GM23338 (cell line): ENCODE data around the gene LACC1. TPM values are rescaled to one million over a fixed set of nuclear protein-coding genes. Genes with fewer than 3 reads are reported as not detected.

Source experiments
- ATAC-seq: fragments of 200-7000 bp; cut with Tn5 transposase; 3 replicates; pipeline ENCODE4 v1.9.1; 2020
- DNase-seq: peaks from one replicate; pipeline ENCODE4 v3.0.0-alpha.2; 2015; ENCODE audit warnings: low spot score
- H2AFZ ChIP-seq: fragments of 200-600 bp; sonication (generic); 2 replicates; pipeline ENCODE4 v1.8.0; 2016; ENCODE audit warnings: antibody characterized with exemption, mild to moderate bottlenecking, moderate library complexity
- H3F3A ChIP-seq: fragments of 200-600 bp; sonication (generic); replicated peaks from 2 replicates; pipeline ENCODE4 v1.8.0; 2017; ENCODE audit warnings: antibody characterized with exemption, mixed run types, low read depth
- H3K27ac ChIP-seq: fragments of 200-600 bp; sonication (generic); 2 replicates; pipeline ENCODE4 v1.6.1; 2016; ENCODE audit warnings: low read depth
- H3K27me3 ChIP-seq: fragments of 200-600 bp; sonication (generic); 2 replicates; pipeline ENCODE4 v1.8.0; 2016; ENCODE audit warnings: mild to moderate bottlenecking, mixed run types, moderate library complexity; ENCODE audit not compliant: insufficient read depth
- H3K36me3 ChIP-seq: fragments of 200-600 bp; sonication (generic); 2 replicates; pipeline ENCODE4 v1.8.0; 2016; ENCODE audit warnings: mild to moderate bottlenecking; ENCODE audit not compliant: insufficient read depth
- H3K4me1 ChIP-seq: fragments of 200-600 bp; sonication (generic); 2 replicates; pipeline ENCODE4 v1.8.0; 2016; ENCODE audit warnings: mild to moderate bottlenecking, moderate library complexity; ENCODE audit not compliant: insufficient read depth
- H3K4me2 ChIP-seq: fragments of 200-600 bp; sonication (generic); 2 replicates; pipeline ENCODE4 v1.7.1; 2017; ENCODE audit warnings: mixed run types
- H3K4me3 ChIP-seq: fragments of 200-600 bp; sonication (generic); 2 replicates; pipeline ENCODE4 v1.6.1; 2016; ENCODE audit warnings: mixed run types
- H3K79me2 ChIP-seq: fragments of 200-600 bp; sonication (generic); replicated peaks from 2 replicates; pipeline ENCODE4 v1.8.0; 2017; ENCODE audit warnings: mild to moderate bottlenecking; ENCODE audit not compliant: insufficient read depth
- H3K9me2 ChIP-seq: fragments of 200-600 bp; sonication (generic); 2 replicates; pipeline ENCODE4 v1.8.0; 2017; ENCODE audit not compliant: insufficient read depth
- H4K20me1 ChIP-seq: fragments of 200-600 bp; sonication (generic); replicated peaks from 2 replicates; pipeline ENCODE4 v1.8.0; 2017; ENCODE audit warnings: mild to moderate bottlenecking; ENCODE audit not compliant: insufficient read depth
- H3K27ac Mint-ChIP-seq: 2 replicates; pipeline ENCODE4 v1.8.0; 2020; ENCODE audit warnings: inconsistent platforms, mild to moderate bottlenecking, moderate library complexity, mixed read lengths
- H3K27me3 Mint-ChIP-seq: 3 replicates; pipeline ENCODE4 v1.8.0; 2022; ENCODE audit warnings: low read depth, mild to moderate bottlenecking, moderate library complexity, mixed read lengths, inconsistent platforms; ENCODE audit not compliant: insufficient read depth, poor library complexity
- H3K36me3 Mint-ChIP-seq: 3 replicates; pipeline ENCODE4 v1.8.0; 2021; ENCODE audit warnings: low read depth, mild to moderate bottlenecking, inconsistent platforms, moderate library complexity, mixed read lengths
- H3K4me1 Mint-ChIP-seq: 3 replicates; pipeline ENCODE4 v1.8.0; 2020; ENCODE audit warnings: mild to moderate bottlenecking, inconsistent platforms, mixed read lengths
- H3K4me3 Mint-ChIP-seq: 3 replicates; pipeline ENCODE4 v1.8.0; 2021; ENCODE audit warnings: moderate library complexity, mild to moderate bottlenecking, inconsistent platforms, mixed read lengths
- H3K9me3 Mint-ChIP-seq: 3 replicates; pipeline ENCODE4 v1.8.0; 2020; ENCODE audit warnings: moderate library complexity, mild to moderate bottlenecking, inconsistent platforms, mixed read lengths
- CREB1 ChIP-seq: fragments of 250-450 bp; sonication (Bioruptor Pico); IDR thresholded peaks from 2 replicates; pipeline ENCODE4 v1.5.0; 2020; ENCODE audit warnings: low read depth, mild to moderate bottlenecking, moderate library complexity
- CTCF ChIP-seq, 2 experiments: fragments of 200-600 bp in 1 of 2; sonication (generic) in 1 of 2; conservative IDR thresholded peaks; 2 replicates each; pipeline versions ENCODE4 v1.5.1 to v1.6.1; 2016 to 2017; ENCODE audit warnings: antibody characterized with exemption in 2 of 2, low read depth in 2 of 2, mild to moderate bottlenecking in 2 of 2, moderate library complexity in 1 of 2
- EZH2 ChIP-seq: fragments of 200-600 bp; sonication (generic); IDR thresholded peaks from one replicate; pipeline ENCODE4 v1.8.0; 2017; ENCODE audit warnings: antibody characterized with exemption, mild to moderate bottlenecking, low read depth; ENCODE audit not compliant: unreplicated experiment
- JUNB ChIP-seq: IDR thresholded peaks from one replicate; pipeline ENCODE4 v1.6.1; 2016; ENCODE audit warnings: antibody characterized with exemption; ENCODE audit not compliant: unreplicated experiment
- NANOG ChIP-seq: IDR thresholded peaks from 2 replicates; pipeline ENCODE4 v1.6.1; 2016; ENCODE audit warnings: antibody characterized with exemption, borderline replicate concordance
- ZNF114 ChIP-seq: fragments of 250-450 bp; sonication (Bioruptor Pico); IDR thresholded peaks from 2 replicates; pipeline ENCODE4 v1.5.0; 2020; ENCODE audit warnings: mild to moderate bottlenecking, moderate library complexity
- polyA plus RNA-seq: library from polyadenylated mRNA; unstranded; fragments of >200 nt; fragmentation: Nextera tagmentation; extraction: Ambion mirVana; gene quantifications from 2 replicates; pipeline ENCODE4 v1.2.1, GENCODE V29; 2016
- total RNA-seq: library from RNA; depleted of rRNA; stranded (reverse); fragments of >200 nt; shearing (Covaris generic); gene quantifications from 2 replicates; pipeline ENCODE4 v1.2.3, GENCODE V29; 2014
- TF ChIP-seq, protein P1 (sequence below): IDR thresholded peaks from one replicate; pipeline ENCODE4 v1.6.1; 2018; ENCODE audit warnings: antibody characterized with exemption; ENCODE audit not compliant: unreplicated experiment
- TF ChIP-seq, protein P2 (sequence below): fragments of 250-450 bp; sonication (Bioruptor Pico); IDR thresholded peaks from 2 replicates; pipeline ENCODE4 v1.5.0; 2020; ENCODE audit warnings: mild to moderate bottlenecking, moderate library complexity
- TF ChIP-seq, protein P3 (sequence below): IDR thresholded peaks from 2 replicates; pipeline ENCODE4 v1.6.1; 2016; ENCODE audit warnings: antibody characterized with exemption

LACC1 gene
- total and polyA plus RNA-seq, 2 experiments from 2014 or later = 4.4 to 4.6 TPM

DNA sequence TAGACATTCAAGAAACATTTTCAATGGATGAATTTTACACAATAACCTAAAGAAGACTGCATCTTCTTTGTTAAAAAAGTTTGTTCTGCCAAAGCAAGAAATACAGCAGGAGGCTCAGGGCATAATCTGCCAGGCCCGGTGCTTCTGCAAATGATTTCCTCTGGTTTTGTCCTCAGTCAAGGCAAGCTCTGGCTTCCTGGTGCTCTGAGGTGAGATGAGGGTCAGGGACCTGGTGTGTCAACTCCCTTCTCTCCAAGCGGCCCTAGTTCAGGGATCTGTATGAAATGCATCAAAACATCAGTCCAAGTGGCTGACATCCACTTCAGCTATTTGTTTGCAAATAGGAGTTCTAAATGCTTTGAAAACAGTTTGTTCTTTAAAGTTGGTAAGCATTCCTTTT, 31.6 kb downstream of the LACC1 start:
- H3F3A ChIP-seq = no peaks in the 10 kb centered on the region
- H3K4me1 Mint-ChIP-seq = no peaks in the 10 kb centered on the region
- H3K4me1 ChIP-seq = no peaks in the 10 kb centered on the region
- H3K9me3 Mint-ChIP-seq = no peaks in the 10 kb centered on the region
- no peaks in the 10 kb centered on the region for H3K79me2 ChIP-seq
- no peaks in the 10 kb centered on the region for H3K27me3 Mint-ChIP-seq
- H3K36me3 Mint-ChIP-seq = no peaks in the 10 kb centered on the region
- H4K20me1 ChIP-seq = no peaks in the 10 kb centered on the region
- H3K9me2 ChIP-seq = no peaks in the 10 kb centered on the region
- no peak for ATAC-seq
- 0 out of 2 replicates have a peak overlapping the region, but pooled peaks have one; percentile 12 for H2AFZ ChIP-seq
- no peak overlapping the region for H3K27ac Mint-ChIP-seq
- no peaks in the 10 kb centered on the region for H3K36me3 ChIP-seq
- DNase-seq = no peak
- H3K4me3 ChIP-seq = no peak overlapping the region
- H3K4me3 Mint-ChIP-seq = no peak overlapping the region
- H3K27me3 ChIP-seq = no peaks in the 10 kb centered on the region
- TF ChIP-seq ZNF114 (CRISPR knock-in tag) (no peak), CTCF (conservative IDR thresholded peaks at IDR 0.05; ENCODE audit: low read depth in 2 of 2) (no peak), EZH2 (no peak), CREB1 (CRISPR knock-in tag) (no peak), JUNB (no peak), NANOG (no peak)
- TF ChIP-seq, protein P1, sequence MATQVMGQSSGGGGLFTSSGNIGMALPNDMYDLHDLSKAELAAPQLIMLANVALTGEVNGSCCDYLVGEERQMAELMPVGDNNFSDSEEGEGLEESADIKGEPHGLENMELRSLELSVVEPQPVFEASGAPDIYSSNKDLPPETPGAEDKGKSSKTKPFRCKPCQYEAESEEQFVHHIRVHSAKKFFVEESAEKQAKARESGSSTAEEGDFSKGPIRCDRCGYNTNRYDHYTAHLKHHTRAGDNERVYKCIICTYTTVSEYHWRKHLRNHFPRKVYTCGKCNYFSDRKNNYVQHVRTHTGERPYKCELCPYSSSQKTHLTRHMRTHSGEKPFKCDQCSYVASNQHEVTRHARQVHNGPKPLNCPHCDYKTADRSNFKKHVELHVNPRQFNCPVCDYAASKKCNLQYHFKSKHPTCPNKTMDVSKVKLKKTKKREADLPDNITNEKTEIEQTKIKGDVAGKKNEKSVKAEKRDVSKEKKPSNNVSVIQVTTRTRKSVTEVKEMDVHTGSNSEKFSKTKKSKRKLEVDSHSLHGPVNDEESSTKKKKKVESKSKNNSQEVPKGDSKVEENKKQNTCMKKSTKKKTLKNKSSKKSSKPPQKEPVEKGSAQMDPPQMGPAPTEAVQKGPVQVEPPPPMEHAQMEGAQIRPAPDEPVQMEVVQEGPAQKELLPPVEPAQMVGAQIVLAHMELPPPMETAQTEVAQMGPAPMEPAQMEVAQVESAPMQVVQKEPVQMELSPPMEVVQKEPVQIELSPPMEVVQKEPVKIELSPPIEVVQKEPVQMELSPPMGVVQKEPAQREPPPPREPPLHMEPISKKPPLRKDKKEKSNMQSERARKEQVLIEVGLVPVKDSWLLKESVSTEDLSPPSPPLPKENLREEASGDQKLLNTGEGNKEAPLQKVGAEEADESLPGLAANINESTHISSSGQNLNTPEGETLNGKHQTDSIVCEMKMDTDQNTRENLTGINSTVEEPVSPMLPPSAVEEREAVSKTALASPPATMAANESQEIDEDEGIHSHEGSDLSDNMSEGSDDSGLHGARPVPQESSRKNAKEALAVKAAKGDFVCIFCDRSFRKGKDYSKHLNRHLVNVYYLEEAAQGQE = no peak
- TF ChIP-seq, protein P2, sequence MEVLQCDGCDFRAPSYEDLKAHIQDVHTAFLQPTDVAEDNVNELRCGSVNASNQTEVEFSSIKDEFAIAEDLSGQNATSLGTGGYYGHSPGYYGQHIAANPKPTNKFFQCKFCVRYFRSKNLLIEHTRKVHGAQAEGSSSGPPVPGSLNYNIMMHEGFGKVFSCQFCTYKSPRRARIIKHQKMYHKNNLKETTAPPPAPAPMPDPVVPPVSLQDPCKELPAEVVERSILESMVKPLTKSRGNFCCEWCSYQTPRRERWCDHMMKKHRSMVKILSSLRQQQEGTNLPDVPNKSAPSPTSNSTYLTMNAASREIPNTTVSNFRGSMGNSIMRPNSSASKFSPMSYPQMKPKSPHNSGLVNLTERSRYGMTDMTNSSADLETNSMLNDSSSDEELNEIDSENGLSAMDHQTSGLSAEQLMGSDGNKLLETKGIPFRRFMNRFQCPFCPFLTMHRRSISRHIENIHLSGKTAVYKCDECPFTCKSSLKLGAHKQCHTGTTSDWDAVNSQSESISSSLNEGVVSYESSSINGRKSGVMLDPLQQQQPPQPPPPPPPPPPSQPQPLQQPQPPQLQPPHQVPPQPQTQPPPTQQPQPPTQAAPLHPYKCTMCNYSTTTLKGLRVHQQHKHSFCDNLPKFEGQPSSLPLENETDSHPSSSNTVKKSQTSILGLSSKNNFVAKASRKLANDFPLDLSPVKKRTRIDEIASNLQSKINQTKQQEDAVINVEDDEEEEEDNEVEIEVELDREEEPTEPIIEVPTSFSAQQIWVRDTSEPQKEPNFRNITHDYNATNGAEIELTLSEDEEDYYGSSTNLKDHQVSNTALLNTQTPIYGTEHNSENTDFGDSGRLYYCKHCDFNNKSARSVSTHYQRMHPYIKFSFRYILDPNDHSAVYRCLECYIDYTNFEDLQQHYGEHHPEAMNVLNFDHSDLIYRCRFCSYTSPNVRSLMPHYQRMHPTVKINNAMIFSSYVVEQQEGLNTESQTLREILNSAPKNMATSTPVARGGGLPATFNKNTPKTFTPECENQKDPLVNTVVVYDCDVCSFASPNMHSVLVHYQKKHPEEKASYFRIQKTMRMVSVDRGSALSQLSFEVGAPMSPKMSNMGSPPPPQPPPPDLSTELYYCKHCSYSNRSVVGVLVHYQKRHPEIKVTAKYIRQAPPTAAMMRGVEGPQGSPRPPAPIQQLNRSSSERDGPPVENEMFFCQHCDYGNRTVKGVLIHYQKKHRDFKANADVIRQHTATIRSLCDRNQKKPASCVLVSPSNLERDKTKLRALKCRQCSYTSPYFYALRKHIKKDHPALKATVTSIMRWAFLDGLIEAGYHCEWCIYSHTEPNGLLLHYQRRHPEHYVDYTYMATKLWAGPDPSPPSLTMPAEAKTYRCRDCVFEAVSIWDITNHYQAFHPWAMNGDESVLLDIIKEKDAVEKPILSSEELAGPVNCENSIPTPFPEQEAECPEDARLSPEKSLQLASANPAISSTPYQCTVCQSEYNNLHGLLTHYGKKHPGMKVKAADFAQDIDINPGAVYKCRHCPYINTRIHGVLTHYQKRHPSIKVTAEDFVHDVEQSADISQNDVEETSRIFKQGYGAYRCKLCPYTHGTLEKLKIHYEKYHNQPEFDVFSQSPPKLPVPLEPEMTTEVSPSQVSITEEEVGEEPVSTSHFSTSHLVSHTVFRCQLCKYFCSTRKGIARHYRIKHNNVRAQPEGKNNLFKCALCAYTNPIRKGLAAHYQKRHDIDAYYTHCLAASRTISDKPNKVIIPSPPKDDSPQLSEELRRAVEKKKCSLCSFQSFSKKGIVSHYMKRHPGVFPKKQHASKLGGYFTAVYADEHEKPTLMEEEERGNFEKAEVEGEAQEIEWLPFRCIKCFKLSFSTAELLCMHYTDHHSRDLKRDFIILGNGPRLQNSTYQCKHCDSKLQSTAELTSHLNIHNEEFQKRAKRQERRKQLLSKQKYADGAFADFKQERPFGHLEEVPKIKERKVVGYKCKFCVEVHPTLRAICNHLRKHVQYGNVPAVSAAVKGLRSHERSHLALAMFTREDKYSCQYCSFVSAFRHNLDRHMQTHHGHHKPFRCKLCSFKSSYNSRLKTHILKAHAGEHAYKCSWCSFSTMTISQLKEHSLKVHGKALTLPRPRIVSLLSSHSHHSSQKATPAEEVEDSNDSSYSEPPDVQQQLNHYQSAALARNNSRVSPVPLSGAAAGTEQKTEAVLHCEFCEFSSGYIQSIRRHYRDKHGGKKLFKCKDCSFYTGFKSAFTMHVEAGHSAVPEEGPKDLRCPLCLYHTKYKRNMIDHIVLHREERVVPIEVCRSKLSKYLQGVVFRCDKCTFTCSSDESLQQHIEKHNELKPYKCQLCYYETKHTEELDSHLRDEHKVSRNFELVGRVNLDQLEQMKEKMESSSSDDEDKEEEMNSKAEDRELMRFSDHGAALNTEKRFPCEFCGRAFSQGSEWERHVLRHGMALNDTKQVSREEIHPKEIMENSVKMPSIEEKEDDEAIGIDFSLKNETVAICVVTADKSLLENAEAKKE (CRISPR knock-in tag) = no peak
- TF ChIP-seq, protein P3, sequence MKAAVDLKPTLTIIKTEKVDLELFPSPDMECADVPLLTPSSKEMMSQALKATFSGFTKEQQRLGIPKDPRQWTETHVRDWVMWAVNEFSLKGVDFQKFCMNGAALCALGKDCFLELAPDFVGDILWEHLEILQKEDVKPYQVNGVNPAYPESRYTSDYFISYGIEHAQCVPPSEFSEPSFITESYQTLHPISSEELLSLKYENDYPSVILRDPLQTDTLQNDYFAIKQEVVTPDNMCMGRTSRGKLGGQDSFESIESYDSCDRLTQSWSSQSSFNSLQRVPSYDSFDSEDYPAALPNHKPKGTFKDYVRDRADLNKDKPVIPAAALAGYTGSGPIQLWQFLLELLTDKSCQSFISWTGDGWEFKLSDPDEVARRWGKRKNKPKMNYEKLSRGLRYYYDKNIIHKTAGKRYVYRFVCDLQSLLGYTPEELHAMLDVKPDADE = no peak
- H3K27ac ChIP-seq = no peak overlapping the region
- no peak overlapping the region for H3K4me2 ChIP-seq
